Body of pancreas (tissue), 4 donors: ENCODE measurements around the gene F8.

Experiments
- POLR2A ChIP-seq, 3 donors: fragments of 450-650 bp; IDR thresholded peaks; one replicate each; pipeline ENCODE4 v1.6.1; 2016; ENCODE audit warnings: antibody characterized with exemption in 3 of 3, mild to moderate bottlenecking in 2 of 3
- TF ChIP-seq, protein P1 (sequence below), 7 experiments: fragments of 450-650 bp in 4 of 7; fragments of 200-600 bp in 3 of 7; sonication (generic) in 3 of 7; IDR thresholded peaks; one replicate each; pipeline ENCODE4 v1.5.1; 2016 to 2019; ENCODE audit warnings: antibody characterized with exemption in 7 of 7

DNA sequence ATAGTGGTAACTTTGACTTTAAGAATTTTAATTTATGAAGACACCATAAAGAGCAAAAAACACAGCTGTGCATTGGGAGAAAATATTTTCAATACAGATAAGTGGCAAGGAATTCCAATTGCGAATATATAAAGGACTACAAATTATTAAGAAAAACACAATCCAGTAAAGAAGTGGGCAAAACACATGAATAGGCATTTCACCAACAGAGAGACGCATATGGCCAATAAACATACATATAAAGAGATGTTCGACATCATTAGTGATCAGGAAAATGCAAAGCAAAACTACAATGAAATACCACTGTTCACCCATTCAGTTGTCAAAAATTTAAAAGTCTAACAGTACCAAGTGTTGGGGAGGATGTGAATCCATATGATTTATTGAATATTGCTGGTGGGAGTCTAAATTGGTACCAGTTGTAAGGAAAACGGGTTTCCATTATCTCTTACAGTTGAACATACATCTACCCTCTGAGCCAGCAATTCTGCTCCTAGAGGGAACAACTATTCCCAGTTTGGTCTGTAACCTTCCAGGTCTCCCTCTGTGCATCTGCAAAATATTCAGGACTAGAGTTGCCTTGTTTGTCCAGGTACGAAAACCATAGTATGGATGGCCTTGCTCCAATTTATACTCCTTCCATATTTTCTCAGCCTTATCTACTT is 215.6 kb downstream of the F8 start:
- TF ChIP-seq, protein P1, sequence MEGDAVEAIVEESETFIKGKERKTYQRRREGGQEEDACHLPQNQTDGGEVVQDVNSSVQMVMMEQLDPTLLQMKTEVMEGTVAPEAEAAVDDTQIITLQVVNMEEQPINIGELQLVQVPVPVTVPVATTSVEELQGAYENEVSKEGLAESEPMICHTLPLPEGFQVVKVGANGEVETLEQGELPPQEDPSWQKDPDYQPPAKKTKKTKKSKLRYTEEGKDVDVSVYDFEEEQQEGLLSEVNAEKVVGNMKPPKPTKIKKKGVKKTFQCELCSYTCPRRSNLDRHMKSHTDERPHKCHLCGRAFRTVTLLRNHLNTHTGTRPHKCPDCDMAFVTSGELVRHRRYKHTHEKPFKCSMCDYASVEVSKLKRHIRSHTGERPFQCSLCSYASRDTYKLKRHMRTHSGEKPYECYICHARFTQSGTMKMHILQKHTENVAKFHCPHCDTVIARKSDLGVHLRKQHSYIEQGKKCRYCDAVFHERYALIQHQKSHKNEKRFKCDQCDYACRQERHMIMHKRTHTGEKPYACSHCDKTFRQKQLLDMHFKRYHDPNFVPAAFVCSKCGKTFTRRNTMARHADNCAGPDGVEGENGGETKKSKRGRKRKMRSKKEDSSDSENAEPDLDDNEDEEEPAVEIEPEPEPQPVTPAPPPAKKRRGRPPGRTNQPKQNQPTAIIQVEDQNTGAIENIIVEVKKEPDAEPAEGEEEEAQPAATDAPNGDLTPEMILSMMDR (IDR thresholded peaks at IDR 0.05) = no peak
- TF ChIP-seq POLR2A (IDR thresholded peaks at IDR 0.05) = no peak
